ENCODE data around the gene MOGAT3.
A peak's percentile ranks its signal among the peaks of the same experiment; 100 is the strongest.

The MOGAT3 gene

GRCh38 chr7:101156866-101157589, 43.8 kb downstream of the MOGAT3 start:
- H3K27ac ChIP-seq (ENCODE audit: low read depth, low read length): no peak overlapping the region
- H3K79me2 ChIP-seq (ENCODE audit: control insufficient read depth, insufficient read depth, low read length, unreplicated experiment): peaks cover 18% of the 10 kb centered on the region
- 0 out of 2 replicates have a peak, but pooled peaks cover 3% of the 10 kb centered on the region for H3K36me3 ChIP-seq (ENCODE audit: insufficient read depth, low read length)
- peaks cover 25% of the 10 kb centered on the region for H3K4me1 ChIP-seq (ENCODE audit: control insufficient read depth, insufficient read depth, low read length, unreplicated experiment)
- H3K4me3 ChIP-seq (ENCODE audit: low read depth, low read length): no peak overlapping the region
- no peak overlapping the region for H2AFZ ChIP-seq (ENCODE audit: low read length, unreplicated experiment)
- H3K27me3 ChIP-seq (ENCODE audit: insufficient read depth, low read length): no peaks in the 10 kb centered on the region

GRCh38 chr7:101156277-101156676, 44.6 kb downstream of the MOGAT3 start:
- H3K79me2 ChIP-seq (ENCODE audit: control insufficient read depth, insufficient read depth, low read length, unreplicated experiment): peaks cover 18% of the 10 kb centered on the region
- no peak overlapping the region for H3K4me3 ChIP-seq (ENCODE audit: low read depth, low read length)
- peaks cover 25% of the 10 kb centered on the region for H3K4me1 ChIP-seq (ENCODE audit: control insufficient read depth, insufficient read depth, low read length, unreplicated experiment)
- H3K27me3 ChIP-seq (ENCODE audit: insufficient read depth, low read length): no peaks in the 10 kb centered on the region
- no peak overlapping the region for H3K27ac ChIP-seq (ENCODE audit: low read depth, low read length)
- 0 out of 2 replicates have a peak, but pooled peaks cover 3% of the 10 kb centered on the region for H3K36me3 ChIP-seq (ENCODE audit: insufficient read depth, low read length)
- no peak overlapping the region for H2AFZ ChIP-seq (ENCODE audit: low read length, unreplicated experiment)

GRCh38 chr7:101155303-101155702, 45.5 kb downstream of the MOGAT3 start:
- peak overlapping the region; percentile 92 for H3K4me3 ChIP-seq (ENCODE audit: low read depth, low read length)
- no peak overlapping the region for H2AFZ ChIP-seq (ENCODE audit: low read length, unreplicated experiment)
- peaks cover 18% of the 10 kb centered on the region for H3K79me2 ChIP-seq (ENCODE audit: control insufficient read depth, insufficient read depth, low read length, unreplicated experiment)
- H3K27me3 ChIP-seq (ENCODE audit: insufficient read depth, low read length): no peaks in the 10 kb centered on the region
- H3K27ac ChIP-seq (ENCODE audit: low read depth, low read length): peak overlapping the region; percentile 27
- H3K4me1 ChIP-seq (ENCODE audit: control insufficient read depth, insufficient read depth, low read length, unreplicated experiment): peaks cover 23% of the 10 kb centered on the region
- 0 out of 2 replicates have a peak, but pooled peaks cover 3% of the 10 kb centered on the region for H3K36me3 ChIP-seq (ENCODE audit: insufficient read depth, low read length)

- no peak overlapping the region for H3K27ac ChIP-seq (ENCODE audit: low read depth, low read length)
Measured at GRCh38 chr7:101154693-101155102, 46.1 kb downstream of the MOGAT3 start.

GRCh38 chr7:101153969-101154692, 46.7 kb downstream of the MOGAT3 start, which contains the start of gene AP1S1:
Gene AP1S1 (plus strand): TSS chr7:101154476. CDS start chr7:101154515, 39 bp downstream.
- Histone ChIP-seq H2AFZ (ENCODE audit: low read length, unreplicated experiment) (peak within 1 kb of the TSS; percentile 94), H3K27ac (ENCODE audit: low read depth, low read length) (peak within 1 kb of the TSS; percentile 27), H3K27me3 (ENCODE audit: insufficient read depth, low read length) (no peaks in the 10 kb centered on the region), H3K79me2 (ENCODE audit: control insufficient read depth, insufficient read depth, low read length, unreplicated experiment) (peaks cover 18% of the 10 kb centered on the region), H3K4me3 (ENCODE audit: low read depth, low read length) (peak within 1 kb of the TSS; percentile 92), H3K36me3 (ENCODE audit: insufficient read depth, low read length) (0 out of 2 replicates have a peak, but pooled peaks cover 3% of the 10 kb centered on the region), H3K4me1 (ENCODE audit: control insufficient read depth, insufficient read depth, low read length, unreplicated experiment) (peaks cover 12% of the 10 kb centered on the region)

More at GRCh38 chr7:101154693-101155102, 46.1 kb downstream of the MOGAT3 start:
- no peaks in the 10 kb centered on the region for H3K27me3 ChIP-seq (ENCODE audit: insufficient read depth, low read length)
- peaks cover 17% of the 10 kb centered on the region for H3K4me1 ChIP-seq (ENCODE audit: control insufficient read depth, insufficient read depth, low read length, unreplicated experiment)
- 0 out of 2 replicates have a peak, but pooled peaks cover 3% of the 10 kb centered on the region for H3K36me3 ChIP-seq (ENCODE audit: insufficient read depth, low read length)
- peak overlapping the region; percentile 92 for H3K4me3 ChIP-seq (ENCODE audit: low read depth, low read length)
- H2AFZ ChIP-seq (ENCODE audit: low read length, unreplicated experiment): peak overlapping the region; percentile 94
- H3K79me2 ChIP-seq (ENCODE audit: control insufficient read depth, insufficient read depth, low read length, unreplicated experiment): peaks cover 18% of the 10 kb centered on the region

- H3K4me3 ChIP-seq (ENCODE audit: low read depth, low read length): no peak overlapping the region
- 0 out of 2 replicates have a peak, but pooled peaks cover under 1% of the 10 kb centered on the region for H3K36me3 ChIP-seq (ENCODE audit: insufficient read depth, low read length)
- H3K27ac ChIP-seq (ENCODE audit: low read depth, low read length): no peak overlapping the region
- peaks cover 18% of the 10 kb centered on the region for H3K79me2 ChIP-seq (ENCODE audit: control insufficient read depth, insufficient read depth, low read length, unreplicated experiment)
- H3K27me3 ChIP-seq (ENCODE audit: insufficient read depth, low read length): no peaks in the 10 kb centered on the region
- H3K4me1 ChIP-seq (ENCODE audit: control insufficient read depth, insufficient read depth, low read length, unreplicated experiment): peaks cover 9% of the 10 kb centered on the region
- H2AFZ ChIP-seq (ENCODE audit: low read length, unreplicated experiment): no peak overlapping the region
Measured at GRCh38 chr7:101151908-101152651, 48.8 kb downstream of the MOGAT3 start.
